Ascending aorta (tissue), 2 donors: ENCODE measurements around the gene EMILIN1. TPM values are rescaled to one million over a fixed set of nuclear protein-coding genes. Genes with fewer than 3 reads are reported as not detected.

Experiments used
- DNase-seq, 2 donors: peaks; one replicate each; pipeline ENCODE4 v3.0.0-alpha.2; 2019; ENCODE audit warnings: low spot score in 2 of 2
- H3K27ac ChIP-seq, 2 donors: fragments of 200-600 bp; sonication (generic); one replicate each; pipeline ENCODE4 v1.5.1; 2016 to 2017; ENCODE audit warnings: mild to moderate bottlenecking in 1 of 2
- H3K27me3 ChIP-seq: fragments of 200-600 bp; sonication (generic); one replicate; pipeline ENCODE4 v1.5.1; 2017
- H3K36me3 ChIP-seq, 2 donors: fragments of 200-600 bp; sonication (generic); one replicate each; pipeline ENCODE4 v1.5.1; 2016
- H3K4me1 ChIP-seq, 2 donors: fragments of 200-600 bp; sonication (generic); one replicate each; pipeline ENCODE4 v1.5.1; 2016 to 2017; ENCODE audit warnings: mild to moderate bottlenecking in 1 of 2
- H3K4me3 ChIP-seq, 2 donors: fragments of 200-600 bp; sonication (generic); one replicate each; pipeline ENCODE4 v1.5.1; 2016 to 2017; ENCODE audit warnings: mild to moderate bottlenecking in 1 of 2
- H3K9me3 ChIP-seq, 2 donors: fragments of 200-600 bp; sonication (generic); one replicate each; pipeline ENCODE4 v1.5.1; 2016
- CTCF ChIP-seq, 3 experiments: fragments of 200-600 bp in 2 of 3; fragments of 450-650 bp in 1 of 3; sonication (generic) in 2 of 3; IDR thresholded peaks; one replicate each; pipeline ENCODE4 v1.5.1; 2016 to 2019; ENCODE audit warnings: antibody characterized with exemption in 3 of 3, mild to moderate bottlenecking in 1 of 3, moderate library complexity in 1 of 3
- intact Hi-C: fragments of 100-400 bp; cut with DNase I; formaldehyde crosslinking; loops from one replicate; pipeline ENCODE4 v1.15.1; 2023
- total RNA-seq: library from RNA; depleted of rRNA; stranded (reverse); fragments of >200 nt; gene quantifications from one replicate; pipeline ENCODE4 v1.1.0, GENCODE V29; 2016

The EMILIN1 gene
- total RNA-seq, 1 donor from 2014 or later, result 301 TPM

DNA sequence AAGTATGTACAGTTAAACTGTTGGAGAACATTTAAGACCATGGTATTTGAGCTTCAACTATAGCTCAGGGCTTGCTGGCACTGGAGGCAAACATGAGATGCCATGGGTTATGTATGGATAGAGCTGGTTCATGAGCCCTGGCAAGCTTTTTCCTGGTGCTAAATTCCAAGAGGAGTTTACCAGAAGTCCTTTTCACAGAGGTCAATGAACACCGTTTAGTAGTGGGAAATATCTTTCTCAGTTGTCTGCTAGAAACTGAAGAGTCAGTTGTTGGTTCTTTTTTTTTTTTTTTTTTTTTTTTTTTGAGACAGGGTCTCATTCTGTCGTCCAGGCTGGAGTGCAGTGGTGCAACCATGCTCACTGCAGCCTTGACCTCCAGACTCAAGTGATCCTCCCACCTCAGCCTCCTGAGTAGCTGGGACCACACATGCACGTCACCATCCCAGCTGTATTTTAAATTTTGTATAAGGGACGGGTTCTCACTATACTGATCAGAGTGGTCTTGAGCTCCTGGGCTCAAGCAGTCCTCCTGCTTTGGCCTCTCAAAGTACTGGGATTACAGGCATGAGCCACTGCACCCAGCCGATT is 9.5 kb downstream of the EMILIN1 start:
- H3K27me3 ChIP-seq, result no peaks in the 10 kb centered on the region
- no peak overlapping the region for H3K4me3 ChIP-seq
- H3K9me3 ChIP-seq, result no peaks in the 10 kb centered on the region
- DNase-seq, result no peak
- H3K36me3 ChIP-seq, result peaks cover 4 to 7% of the 10 kb centered on the region in 2 donors
- no peak for TF ChIP-seq CTCF (IDR thresholded peaks at IDR 0.05)
- H3K27ac ChIP-seq, result no peak overlapping the region
- intact Hi-C loops, result loop anchor here (2.0 to 5.0 kb wide), 2 partner anchors 44 to 125 kb away; partner anchors contain the start of genes ATRAID, PREB and SLC5A6
- peaks cover 4 to 18% of the 10 kb centered on the region in 2 donors for H3K4me1 ChIP-seq

DNA sequence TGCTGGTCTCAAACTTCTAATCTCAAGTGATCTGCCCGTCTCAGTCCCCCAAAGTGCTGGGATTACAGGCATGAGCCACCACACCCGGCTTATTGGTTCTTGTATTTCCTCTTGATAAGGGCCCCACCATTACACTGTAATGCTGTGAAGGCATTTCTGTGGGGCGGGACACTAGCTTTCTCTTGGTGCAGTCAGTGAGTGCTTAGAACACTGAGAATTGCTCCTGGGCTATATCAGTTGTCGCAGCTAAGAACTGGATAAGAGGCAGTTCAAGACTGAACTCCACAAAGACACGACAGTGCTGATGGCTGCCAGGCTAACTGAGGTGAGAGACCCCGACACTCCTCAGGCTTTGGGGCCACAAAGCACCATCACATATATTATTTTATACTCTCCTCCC is 10.2 kb downstream of the EMILIN1 start:
- Histone ChIP-seq H3K4me1 (peaks cover 4 to 18% of the 10 kb centered on the region in 2 donors), H3K9me3 (no peaks in the 10 kb centered on the region), H3K27me3 (no peaks in the 10 kb centered on the region), H3K4me3 (no peak overlapping the region), H3K36me3 (no peaks in the 10 kb centered on the region), H3K27ac (no peak overlapping the region)
- no peak for DNase-seq
- no peak for TF ChIP-seq CTCF (IDR thresholded peaks at IDR 0.05)
- intact Hi-C loops, result loop anchor here (5.0 kb wide), 1 partner anchor 44 kb away; the partner anchor contains the start of gene PREB

- no peaks in the 10 kb centered on the region for H3K9me3 ChIP-seq
- no peak for DNase-seq
- intact Hi-C loops, result loop anchor here (5.0 kb wide), 1 partner anchor 43 kb away; the partner anchor contains the start of gene PREB
- no peaks in the 10 kb centered on the region for H3K36me3 ChIP-seq
- H3K4me3 ChIP-seq, result no peak overlapping the region
- no peak for TF ChIP-seq CTCF (IDR thresholded peaks at IDR 0.05)
- H3K4me1 ChIP-seq, result peaks cover 4 to 18% of the 10 kb centered on the region in 2 donors
- no peak overlapping the region for H3K27ac ChIP-seq
- no peaks in the 10 kb centered on the region for H3K27me3 ChIP-seq
Observed at GRCh38 chr2:27089111-27089954, 10.9 kb downstream of the EMILIN1 start.

- Histone ChIP-seq H3K27me3 (no peaks in the 10 kb centered on the region), H3K9me3 (no peaks in the 10 kb centered on the region), H3K4me1 (peaks cover 4 to 14% of the 10 kb centered on the region in 2 donors), H3K36me3 (no peaks in the 10 kb centered on the region), H3K4me3 (no peak overlapping the region), H3K27ac (no peak overlapping the region)
- no peak for TF ChIP-seq CTCF (IDR thresholded peaks at IDR 0.05)
- intact Hi-C loops, result no loop called here
- DNase-seq, result no peak
Observed at GRCh38 chr2:27091746-27092695, 13.6 kb downstream of the EMILIN1 start.

GRCh38 chr2:27092696-27093429 is 14.4 kb downstream of the EMILIN1 start:
- Histone ChIP-seq H3K27ac (no peak overlapping the region), H3K9me3 (no peaks in the 10 kb centered on the region), H3K27me3 (no peaks in the 10 kb centered on the region), H3K36me3 (no peaks in the 10 kb centered on the region), H3K4me1 (peaks cover 4 to 10% of the 10 kb centered on the region in 2 donors), H3K4me3 (no peak overlapping the region)
- intact Hi-C loops, result no loop called here
- no peak for TF ChIP-seq CTCF (IDR thresholded peaks at IDR 0.05)
- no peak for DNase-seq
